K562 (cell line): ENCODE measurements around the gene ARID4B. TPM values are rescaled to one million over a fixed set of nuclear protein-coding genes. Genes with fewer than 3 reads are reported as not detected.
A peak's percentile ranks its signal among the peaks of the same experiment; 100 is the strongest.

Experiments used
- CBFA2T2 ChIP-seq: fragments of 450-650 bp; conservative IDR thresholded peaks from 2 replicates; pipeline ENCODE4 v1.6.1; 2017; ENCODE audit warnings: mild to moderate bottlenecking
- CHD1 ChIP-seq: fragments of 200-600 bp; sonication (generic); IDR thresholded peaks from one replicate; pipeline ENCODE4 v1.6.1; 2012; ENCODE audit warnings: mild to moderate bottlenecking, moderate library complexity, low read length, inconsistent platforms
- CHD7 ChIP-seq: fragments of 200-600 bp; sonication (generic); IDR thresholded peaks from one replicate; pipeline ENCODE4 v1.6.1; 2012; ENCODE audit warnings: mild to moderate bottlenecking, low read depth, low read length, inconsistent platforms
- FOXA3 ChIP-seq, 2 experiments: fragments of 450-650 bp in 1 of 2; sonication (generic) in 1 of 2; formaldehyde crosslinking; IDR thresholded peaks in 1 of 2; conservative IDR thresholded peaks in 1 of 2; 2 replicates each; pipeline versions ENCODE4 v1.4.0 to v1.8.0; 2020 to 2022; ENCODE audit warnings: mild to moderate bottlenecking in 2 of 2, missing genetic modification reagents in 1 of 2
- HMBOX1 ChIP-seq: sonication (generic); IDR thresholded peaks from 2 replicates; pipeline ENCODE4 v1.6.1; 2016
- MEIS2 ChIP-seq: fragments of 450-650 bp; IDR thresholded peaks from 2 replicates; pipeline ENCODE4 v1.6.1; 2014; ENCODE audit warnings: mild to moderate bottlenecking; ENCODE audit not compliant: partially characterized antibody
- POLR2AphosphoS5 ChIP-seq: IDR thresholded peaks from 2 replicates; pipeline ENCODE4 v1.6.1; 2011; ENCODE audit warnings: mild to moderate bottlenecking, low read depth, low read length, moderate library complexity; ENCODE audit not compliant: control insufficient read depth, insufficient read depth
- SP1 ChIP-seq: sonication (generic); formaldehyde crosslinking; IDR thresholded peaks from 2 replicates; pipeline ENCODE4 v1.8.1; 2022; ENCODE audit warnings: mild to moderate bottlenecking, missing genetic modification reagents
- YY1 ChIP-seq, 3 experiments: IDR thresholded peaks; 2 replicates each; pipeline ENCODE4 v1.6.1; 2011; ENCODE audit warnings: low read length in 2 of 3, mild to moderate bottlenecking in 2 of 3, moderate library complexity in 2 of 3, borderline replicate concordance in 1 of 3, control low read depth in 1 of 3, low read depth in 1 of 3; ENCODE audit not compliant: insufficient read depth in 3 of 3, insufficient replicate concordance in 2 of 3, control insufficient read depth in 1 of 3, insufficient read length in 1 of 3; ENCODE audit errors: extremely low read depth in 1 of 3
- ZBTB33 ChIP-seq: sonication (generic); formaldehyde crosslinking; IDR thresholded peaks from 2 replicates; pipeline ENCODE4 v1.8.1; 2023; ENCODE audit warnings: mild to moderate bottlenecking, missing genetic modification reagents
- ZFPM2 ChIP-seq: fragments of 250-450 bp; sonication (Bioruptor Pico); IDR thresholded peaks from 2 replicates; pipeline ENCODE4 v1.5.1; 2022; ENCODE audit warnings: mild to moderate bottlenecking
- polyA plus RNA-seq, 8 experiments: library from polyadenylated mRNA; depleted of rRNA in 4 of 8; stranded (reverse) in 5 of 8; unstranded in 3 of 8; fragments of >200 nt; fragmentation: Nextera tagmentation in 2 of 8; fragmentation: Illumina TruSeq in 1 of 8; extraction: Ambion mirVana in 2 of 8; extraction: Trizol in 1 of 8; gene quantifications; 2 replicates each; pipeline versions ENCODE4 v1.2.1 to v1.2.3, GENCODE V29; 2011 to 2014; ENCODE audit warnings: inconsistent platforms in 1 of 8, missing spikeins in 1 of 8
- total RNA-seq, 7 experiments: library from RNA; depleted of rRNA in 6 of 7; stranded (reverse); fragments of >200 nt in 6 of 7; fragmentation: Illumina TruSeq in 2 of 7; extraction: Trizol in 2 of 7; gene quantifications; 2 replicates each; pipeline versions ENCODE4 v1.2.1 to v1.2.3, GENCODE V29; 2011 to 2021; ENCODE audit warnings: low replicate concordance in 1 of 7

The ARID4B gene
- total and polyA plus RNA-seq, 9 of the 15 experiments (the other 6 are each of a cell fraction or from before 2014, with no cell fraction given) = 8.4 to 38.9 (median 18.5) TPM

- peak; percentile 11 for TF ChIP-seq CHD1
- TF ChIP-seq SP1 (CRISPR knock-in tag) = no peak
- TF ChIP-seq CHD7 = no peak
- 0 out of 2 replicates have a peak, but pooled peaks have one; percentile 10 for TF ChIP-seq POLR2AphosphoS5
- peak in 1 of 3 experiments; percentile 7 for TF ChIP-seq YY1 (IDR thresholded peaks at IDR 0.05; ENCODE audit: borderline replicate concordance in 1 of 3, control insufficient read depth in 1 of 3, extremely low read depth in 1 of 3, insufficient read depth in 3 of 3, insufficient read length in 1 of 3, insufficient replicate concordance in 2 of 3, low read depth in 1 of 3, low read length in 2 of 3)
- TF ChIP-seq ZBTB33 (CRISPR knock-in tag) = no peak
- peak; percentile 67 for TF ChIP-seq MEIS2
- TF ChIP-seq ZFPM2 = no peak
- TF ChIP-seq CBFA2T2 = no peak
- TF ChIP-seq FOXA3 (CRISPR knock-in tag; conservative IDR thresholded peaks at IDR 0.05 in 1 of 2, IDR thresholded peaks at IDR 0.05 in 1 of 2) = peak in 1 of 2 experiments; percentile 35; a peak in 1 of 4 replicates
- peak; percentile 37; the same call in 1 of the 2 replicates for TF ChIP-seq HMBOX1
Observed at GRCh38 chr1:235127203-235127602, 200.8 kb downstream of the ARID4B start (continued).
